ENCODE measurements around the gene BBLN.
"Not testable (repeated sequence)": the region's sequence is repeated elsewhere in the genome, so short reads cannot be mapped to it uniquely, and the experiment has no call there.

The BBLN gene

GRCh38 chr9:128159784-128160602 lies at the start of gene BBLN:
BBLN (plus strand) TSS chr9:128160265; CDS start chr9:128160408, 143 bp downstream.
- Mint-ChIP-seq H3K27me3 (no peaks in the 10 kb centered on the region), H3K4me1 (peaks cover 17% of the 10 kb centered on the region), H3K27ac (peak within 1 kb of the TSS; percentile 76), H3K9me3 (no peaks in the 10 kb centered on the region), H3K36me3 (ENCODE audit: low read depth) (peaks cover 18% of the 10 kb centered on the region), H3K4me3 (peak within 1 kb of the TSS; percentile 83)
- ATAC-seq: peak; percentile 83
- DNase-seq: peak; percentile 95

GRCh38 chr9:128111726-128112125 lies 48.3 kb upstream of the BBLN start:
- Mint-ChIP-seq H3K4me1 (peaks cover 14% of the 10 kb centered on the region), H3K36me3 (ENCODE audit: low read depth) (peaks cover 19% of the 10 kb centered on the region)
- H3K27me3 Mint-ChIP-seq, H3K9me3 Mint-ChIP-seq, H3K4me3 Mint-ChIP-seq, H3K27ac Mint-ChIP-seq, ATAC-seq, DNase-seq: not testable (repeated sequence)

GRCh38 chr9:128113526-128114325 lies 46.3 kb upstream of the BBLN start:
- Mint-ChIP-seq H3K27me3 (no peaks in the 10 kb centered on the region), H3K4me1 (peaks cover 19% of the 10 kb centered on the region), H3K27ac (no peak overlapping the region), H3K36me3 (ENCODE audit: low read depth) (peaks cover 10% of the 10 kb centered on the region), H3K4me3 (no peak overlapping the region), H3K9me3 (no peaks in the 10 kb centered on the region)
- ATAC-seq: no peak
- DNase-seq: no peak

GRCh38 chr9:128114326-128115186 lies 45.5 kb upstream of the BBLN start:
- Mint-ChIP-seq H3K4me3 (no peak overlapping the region), H3K4me1 (peaks cover 19% of the 10 kb centered on the region), H3K9me3 (no peaks in the 10 kb centered on the region), H3K27me3 (no peaks in the 10 kb centered on the region), H3K36me3 (ENCODE audit: low read depth) (peaks cover 9% of the 10 kb centered on the region), H3K27ac (no peak overlapping the region)
- ATAC-seq: no peak
- DNase-seq: no peak

GRCh38 chr9:128115187-128116103 lies 44.6 kb upstream of the BBLN start:
- Mint-ChIP-seq H3K27me3 (no peaks in the 10 kb centered on the region), H3K4me3 (no peak overlapping the region), H3K36me3 (ENCODE audit: low read depth) (peaks cover 6% of the 10 kb centered on the region), H3K27ac (peak overlapping the region; percentile 51), H3K4me1 (peaks cover 19% of the 10 kb centered on the region), H3K9me3 (no peaks in the 10 kb centered on the region)
- peak; percentile 64 for ATAC-seq
- peak; percentile 47 for DNase-seq

- Mint-ChIP-seq H3K9me3 (no peaks in the 10 kb centered on the region), H3K4me1 (peaks cover 19% of the 10 kb centered on the region), H3K27me3 (no peaks in the 10 kb centered on the region), H3K36me3 (ENCODE audit: low read depth) (peaks cover 6% of the 10 kb centered on the region), H3K27ac (peak overlapping the region; percentile 51), H3K4me3 (no peak overlapping the region)
- no peak for DNase-seq
- ATAC-seq: no peak
Observed at GRCh38 chr9:128116104-128117083, 43.7 kb upstream of the BBLN start.

GRCh38 chr9:128117613-128118471 lies 42.2 kb upstream of the BBLN start:
- Mint-ChIP-seq H3K4me3 (no peak overlapping the region), H3K36me3 (ENCODE audit: low read depth) (peaks cover 6% of the 10 kb centered on the region)

GRCh38 chr9:128118472-128118857 lies 41.6 kb upstream of the BBLN start:
- no peaks in the 10 kb centered on the region for H3K27me3 Mint-ChIP-seq
- no peaks in the 10 kb centered on the region for H3K9me3 Mint-ChIP-seq
- peaks cover 19% of the 10 kb centered on the region for H3K4me1 Mint-ChIP-seq
- ATAC-seq (no peak), DNase-seq (no peak)
- no peak overlapping the region for H3K27ac Mint-ChIP-seq
- H3K4me3 Mint-ChIP-seq: no peak overlapping the region
- peaks cover 4% of the 10 kb centered on the region for H3K36me3 Mint-ChIP-seq (ENCODE audit: low read depth)

More at GRCh38 chr9:128117613-128118471, 42.2 kb upstream of the BBLN start:
- Mint-ChIP-seq H3K27me3 (no peaks in the 10 kb centered on the region), H3K9me3 (no peaks in the 10 kb centered on the region), H3K27ac (peak overlapping the region; percentile 30), H3K4me1 (peaks cover 19% of the 10 kb centered on the region)
- peak; percentile 75 for ATAC-seq
- peak; percentile 99 for DNase-seq

GRCh38 chr9:128118971-128119665 lies 40.9 kb upstream of the BBLN start:
- no peaks in the 10 kb centered on the region for H3K36me3 Mint-ChIP-seq (ENCODE audit: low read depth)
- no peak overlapping the region for H3K4me3 Mint-ChIP-seq
- no peaks in the 10 kb centered on the region for H3K9me3 Mint-ChIP-seq
- DNase-seq (no peak), ATAC-seq (no peak)
- no peaks in the 10 kb centered on the region for H3K27me3 Mint-ChIP-seq
- no peak overlapping the region for H3K27ac Mint-ChIP-seq
- peaks cover 19% of the 10 kb centered on the region for H3K4me1 Mint-ChIP-seq

GRCh38 chr9:128120061-128120740 lies 39.9 kb upstream of the BBLN start:
- no peak overlapping the region for H3K27ac Mint-ChIP-seq

More at GRCh38 chr9:128120061-128120740, 39.9 kb upstream of the BBLN start:
- H3K4me1 Mint-ChIP-seq: peaks cover 23% of the 10 kb centered on the region
- H3K27me3 Mint-ChIP-seq: no peaks in the 10 kb centered on the region
- no peak for ATAC-seq
- no peaks in the 10 kb centered on the region for H3K9me3 Mint-ChIP-seq
- H3K4me3 Mint-ChIP-seq: no peak overlapping the region
- no peak for DNase-seq
- peaks cover 3% of the 10 kb centered on the region for H3K36me3 Mint-ChIP-seq (ENCODE audit: low read depth)

Data from activated naive CD8-positive, alpha-beta T cell treated with anti-CD3 and anti-CD28 coated beads, Interleukin-2, amount 50 U/mL, for 24 hours (primary cell).